ENCODE results near the gene STPG4.

The STPG4 gene

GRCh38 chr2:47073217-47073616 lies 81.9 kb downstream of the STPG4 start:
- in situ Hi-C loops (cut with MboI; ENCODE audit: low sequenced_read_pairs) = loop anchor here (5.0 kb wide), 1 partner anchor 36 kb away; no protein-coding TSS in a partner anchor

GRCh38 chr2:47072728-47073191 lies 82.3 kb downstream of the STPG4 start:
- in situ Hi-C loops (cut with MboI; ENCODE audit: low sequenced_read_pairs) = loop anchor here (5.0 kb wide), 1 partner anchor 35 kb away; no protein-coding TSS in a partner anchor

- in situ Hi-C loops (cut with MboI; ENCODE audit: low sequenced_read_pairs) = loop anchor here (5.0 kb wide), 1 partner anchor 35 kb away; no protein-coding TSS in a partner anchor
Observed at GRCh38 chr2:47072018-47072691, 83.0 kb downstream of the STPG4 start.

- in situ Hi-C loops (cut with MboI; ENCODE audit: low sequenced_read_pairs) = loop anchor here (5.0 kb wide), 1 partner anchor 34 kb away; no protein-coding TSS in a partner anchor
Observed at GRCh38 chr2:47070920-47071824, 83.9 kb downstream of the STPG4 start.

- in situ Hi-C loops (cut with MboI; ENCODE audit: low sequenced_read_pairs) = loop anchor here (5.0 kb wide), 1 partner anchor 33 kb away; no protein-coding TSS in a partner anchor
Observed at GRCh38 chr2:47070155-47070919, 84.8 kb downstream of the STPG4 start.

- in situ Hi-C loops (cut with MboI; ENCODE audit: low sequenced_read_pairs) = loop anchor here (5.0 kb wide), 1 partner anchor 32 kb away; no protein-coding TSS in a partner anchor
Observed at GRCh38 chr2:47069628-47070154, 85.4 kb downstream of the STPG4 start.

GRCh38 chr2:47068981-47069627 lies 86.0 kb downstream of the STPG4 start:
- in situ Hi-C loops (cut with MboI; ENCODE audit: low sequenced_read_pairs) = no loop called here

GRCh38 chr2:47067788-47068407 lies 87.2 kb downstream of the STPG4 start:
- in situ Hi-C loops (cut with MboI; ENCODE audit: low sequenced_read_pairs) = no loop called here

GRCh38 chr2:47065771-47066380 lies 89.2 kb downstream of the STPG4 start:
- in situ Hi-C loops (cut with MboI; ENCODE audit: low sequenced_read_pairs) = no loop called here

GRCh38 chr2:47065343-47065742 lies 89.8 kb downstream of the STPG4 start:
- in situ Hi-C loops (cut with MboI; ENCODE audit: low sequenced_read_pairs) = no loop called here

GRCh38 chr2:47064106-47064505 lies 91.0 kb downstream of the STPG4 start:
- in situ Hi-C loops (cut with MboI; ENCODE audit: low sequenced_read_pairs) = no loop called here

- in situ Hi-C loops (cut with MboI; ENCODE audit: low sequenced_read_pairs) = no loop called here
Observed at GRCh38 chr2:47063538-47063930, 91.6 kb downstream of the STPG4 start.

- in situ Hi-C loops (cut with MboI; ENCODE audit: low sequenced_read_pairs) = no loop called here
Observed at GRCh38 chr2:47062681-47063537, 92.2 kb downstream of the STPG4 start.

- in situ Hi-C loops (cut with MboI; ENCODE audit: low sequenced_read_pairs) = no loop called here
Observed at GRCh38 chr2:47061944-47062678, 93.0 kb downstream of the STPG4 start.

GRCh38 chr2:47060652-47061170 lies 94.4 kb downstream of the STPG4 start:
- in situ Hi-C loops (cut with MboI; ENCODE audit: low sequenced_read_pairs) = no loop called here

GRCh38 chr2:47058003-47058931 lies 96.8 kb downstream of the STPG4 start:
- in situ Hi-C loops (cut with MboI; ENCODE audit: low sequenced_read_pairs) = no loop called here

Data from HL-60/S4 treated with phorbol 12-myristate 13-acetate at 8.2 ng/mL for 4 days and 3 days (cell line).